Calu3 (cell line): Measurements from ENCODE around the gene DTL. TPM values are rescaled to one million over a fixed set of nuclear protein-coding genes. Genes with fewer than 3 reads are reported as not detected.

Experiments
- BruUV-seq: library from RNA; stranded (reverse); fragments of 400-500 nt; replicated peaks from 2 replicates; lab custom pipeline; 2021; lab: Mats Ljungman, UMichigan
- CTCF ChIA-PET: fragments of 300-600 bp; sonication (Branson Sonifier 250); formaldehyde crosslinking; loops from one replicate; lab custom pipeline; 2022; ENCODE audit warnings: antibody characterized with exemption; lab: Charles Lee
- DNase-seq: peaks from one replicate; pipeline ENCODE4 v3.0.0; 2022
- H3K27ac Mint-ChIP-seq: one replicate; pipeline ENCODE4 v1.8.0; 2022; ENCODE audit warnings: mixed read lengths; ENCODE audit not compliant: unreplicated experiment
- H3K27me3 Mint-ChIP-seq: one replicate; pipeline ENCODE4 v1.8.0; 2022; ENCODE audit warnings: mixed read lengths; ENCODE audit not compliant: unreplicated experiment
- H3K36me3 Mint-ChIP-seq: one replicate; pipeline ENCODE4 v1.8.0; 2022; ENCODE audit warnings: mild to moderate bottlenecking, moderate library complexity, mixed read lengths; ENCODE audit not compliant: insufficient read depth, unreplicated experiment
- H3K4me1 Mint-ChIP-seq: one replicate; pipeline ENCODE4 v1.8.0; 2022; ENCODE audit warnings: mild to moderate bottlenecking, low read depth, mixed read lengths; ENCODE audit not compliant: unreplicated experiment
- H3K4me3 Mint-ChIP-seq: one replicate; pipeline ENCODE4 v1.8.0; 2022; ENCODE audit warnings: mild to moderate bottlenecking, low read depth, moderate library complexity, mixed read lengths; ENCODE audit not compliant: unreplicated experiment
- H3K9me3 Mint-ChIP-seq: one replicate; pipeline ENCODE4 v1.8.0; 2022; ENCODE audit warnings: low read depth, mixed read lengths; ENCODE audit not compliant: unreplicated experiment
- intact Hi-C: fragments of 100-400 bp; cut with micrococcal nuclease; formaldehyde crosslinking; loops from one replicate; pipeline ENCODE4 v1.10.0; 2022; ENCODE audit not compliant: unreplicated experiment
- total RNA-seq: library from RNA; stranded (reverse); gene quantifications from 2 replicates; pipeline ENCODE4 v1.2.3, GENCODE V29; 2022
- TF ChIP-seq, protein P1 (sequence below): fragments of 200-600 bp; IDR thresholded peaks from one replicate; pipeline ENCODE4 v1.8.0; 2022; ENCODE audit warnings: antibody characterized with exemption; ENCODE audit not compliant: unreplicated experiment

Gene DTL
- total RNA-seq, 1 experiment from 2014 or later = 44.0 TPM

DNA sequence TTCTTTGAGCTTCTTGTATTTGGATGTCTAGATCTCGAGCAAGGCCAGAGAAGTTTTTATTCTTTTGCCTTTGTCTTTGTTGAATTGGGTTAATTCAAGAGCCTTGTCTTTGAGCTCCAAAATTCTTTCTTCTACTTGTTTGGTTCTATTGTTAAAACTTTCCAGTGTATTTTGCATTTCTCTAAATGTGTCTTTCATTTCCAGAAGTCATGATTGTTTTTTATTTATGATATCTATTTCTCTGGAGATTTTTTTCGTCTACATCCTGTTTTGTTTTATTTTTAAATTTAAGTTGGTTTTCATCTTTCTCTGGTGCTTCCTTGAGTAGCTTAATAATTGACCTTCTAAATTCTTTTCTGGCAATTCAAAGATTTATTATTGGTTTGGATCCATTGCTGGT, 61.8 kb downstream of the DTL start:
- intact Hi-C loops = no loop called here
- TF ChIP-seq, protein P1, sequence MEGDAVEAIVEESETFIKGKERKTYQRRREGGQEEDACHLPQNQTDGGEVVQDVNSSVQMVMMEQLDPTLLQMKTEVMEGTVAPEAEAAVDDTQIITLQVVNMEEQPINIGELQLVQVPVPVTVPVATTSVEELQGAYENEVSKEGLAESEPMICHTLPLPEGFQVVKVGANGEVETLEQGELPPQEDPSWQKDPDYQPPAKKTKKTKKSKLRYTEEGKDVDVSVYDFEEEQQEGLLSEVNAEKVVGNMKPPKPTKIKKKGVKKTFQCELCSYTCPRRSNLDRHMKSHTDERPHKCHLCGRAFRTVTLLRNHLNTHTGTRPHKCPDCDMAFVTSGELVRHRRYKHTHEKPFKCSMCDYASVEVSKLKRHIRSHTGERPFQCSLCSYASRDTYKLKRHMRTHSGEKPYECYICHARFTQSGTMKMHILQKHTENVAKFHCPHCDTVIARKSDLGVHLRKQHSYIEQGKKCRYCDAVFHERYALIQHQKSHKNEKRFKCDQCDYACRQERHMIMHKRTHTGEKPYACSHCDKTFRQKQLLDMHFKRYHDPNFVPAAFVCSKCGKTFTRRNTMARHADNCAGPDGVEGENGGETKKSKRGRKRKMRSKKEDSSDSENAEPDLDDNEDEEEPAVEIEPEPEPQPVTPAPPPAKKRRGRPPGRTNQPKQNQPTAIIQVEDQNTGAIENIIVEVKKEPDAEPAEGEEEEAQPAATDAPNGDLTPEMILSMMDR = no peak
- no TSS peak for BruUV-seq
- Mint-ChIP-seq H3K27ac (no peak overlapping the region), H3K4me3 (no peak overlapping the region), H3K4me1 (peaks cover 36% of the 10 kb centered on the region), H3K36me3 (peaks cover 10% of the 10 kb centered on the region), H3K9me3 (peaks cover 4% of the 10 kb centered on the region), H3K27me3 (no peaks in the 10 kb centered on the region)
- CTCF ChIA-PET = interaction anchor here (0.7 to 1.6 kb wide), 2 partner anchors 9 to 31 kb away, joined by 3 to 5 read pairs; no protein-coding TSS in a partner anchor
- no peak for DNase-seq

DNA sequence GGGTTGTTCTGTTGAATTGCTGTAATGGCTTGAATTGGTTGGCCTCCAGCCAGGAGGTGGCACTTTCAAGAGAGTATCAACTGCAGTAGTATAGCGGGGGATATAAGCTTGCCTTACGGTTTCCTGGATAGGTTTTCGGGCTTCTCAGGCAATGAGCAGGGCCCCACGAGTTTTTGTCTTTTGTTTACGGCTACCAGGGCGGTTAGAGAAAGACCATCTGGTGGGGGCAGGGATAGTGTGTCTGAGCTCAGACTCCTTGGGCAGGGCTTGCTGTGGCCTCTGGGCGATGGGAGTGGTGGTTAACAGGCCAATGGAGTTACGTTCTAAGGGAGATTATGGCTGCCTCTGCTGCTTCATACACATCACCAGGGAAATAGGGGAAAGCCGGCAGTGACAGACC, 62.8 kb downstream of the DTL start:
- no peak for DNase-seq
- TF ChIP-seq, protein P1 = no peak
- peaks cover 4% of the 10 kb centered on the region for H3K9me3 Mint-ChIP-seq
- intact Hi-C loops = no loop called here
- no TSS peak for BruUV-seq
- H3K27ac Mint-ChIP-seq = no peak overlapping the region
- H3K4me3 Mint-ChIP-seq = no peak overlapping the region
- peaks cover 36% of the 10 kb centered on the region for H3K4me1 Mint-ChIP-seq
- CTCF ChIA-PET = interaction anchor here (0.6 kb wide), 1 partner anchor 53 kb away, joined by 3 read pairs; no protein-coding TSS in a partner anchor
- no peaks in the 10 kb centered on the region for H3K27me3 Mint-ChIP-seq
- peaks cover 10% of the 10 kb centered on the region for H3K36me3 Mint-ChIP-seq

DNA sequence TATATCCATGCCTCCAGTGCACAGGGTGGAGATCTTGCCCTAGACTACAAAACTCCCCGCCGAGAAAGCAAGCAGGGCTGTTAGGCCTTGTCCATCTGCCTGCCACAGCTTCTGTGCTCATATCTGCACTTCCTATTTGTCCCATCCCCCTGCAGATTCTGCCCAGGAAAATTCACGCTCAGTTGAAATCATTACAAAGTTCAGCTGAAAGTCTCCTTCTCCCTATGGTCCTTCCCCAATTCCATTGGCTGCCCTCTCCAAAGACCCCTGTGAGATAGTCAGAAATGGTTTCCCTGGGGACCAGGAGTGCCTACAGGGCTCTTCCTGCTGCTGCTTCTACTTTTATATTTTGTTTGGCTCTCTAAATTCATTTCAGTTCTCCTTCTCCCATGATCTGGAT, 63.2 kb downstream of the DTL start:
- no peak for DNase-seq
- intact Hi-C loops = no loop called here
- H3K9me3 Mint-ChIP-seq = peaks cover 3% of the 10 kb centered on the region
- H3K4me1 Mint-ChIP-seq = peaks cover 33% of the 10 kb centered on the region
- no TSS peak for BruUV-seq
- CTCF ChIA-PET = no interaction called here
- no peak overlapping the region for H3K27ac Mint-ChIP-seq
- TF ChIP-seq, protein P1 = no peak
- no peaks in the 10 kb centered on the region for H3K27me3 Mint-ChIP-seq
- peaks cover 10% of the 10 kb centered on the region for H3K36me3 Mint-ChIP-seq
- H3K4me3 Mint-ChIP-seq = no peak overlapping the region

DNA sequence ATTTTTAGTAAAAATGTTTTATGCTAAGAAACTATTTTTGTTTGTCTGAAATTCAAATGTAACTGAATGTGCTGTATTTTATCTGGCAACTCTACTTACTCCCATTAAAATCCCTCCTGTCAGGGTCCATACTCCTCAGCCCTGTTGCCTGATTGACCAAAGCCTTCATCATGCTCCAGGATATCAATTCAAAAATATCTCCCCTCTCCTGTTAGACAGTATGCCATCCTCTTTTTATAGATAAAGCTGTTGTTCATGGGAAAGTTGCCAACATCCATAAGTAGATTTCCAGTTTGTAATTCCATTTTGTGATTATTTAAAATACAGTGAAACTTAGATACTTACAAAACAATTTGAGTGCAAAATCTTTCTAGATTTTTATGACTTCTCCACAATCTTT, 65.7 kb downstream of the DTL start:
- no TSS peak for BruUV-seq
- no peak overlapping the region for H3K4me3 Mint-ChIP-seq
- no peak overlapping the region for H3K27ac Mint-ChIP-seq
- peaks cover 24% of the 10 kb centered on the region for H3K4me1 Mint-ChIP-seq
- no peaks in the 10 kb centered on the region for H3K27me3 Mint-ChIP-seq
- peaks cover 10% of the 10 kb centered on the region for H3K36me3 Mint-ChIP-seq
- DNase-seq = no peak
- intact Hi-C loops = no loop called here
- no peaks in the 10 kb centered on the region for H3K9me3 Mint-ChIP-seq
- CTCF ChIA-PET = interaction anchor here (0.6 kb wide), 1 partner anchor 30 kb away, joined by 3 read pairs; no protein-coding TSS in a partner anchor
- TF ChIP-seq, protein P1 = no peak
